ENCODE data around the gene RILPL1.

RILPL1 gene

GRCh38 chr12:123428591-123428990, 104.9 kb downstream of the RILPL1 start:
- no peak for DNase-seq (ENCODE audit: low spot score)

DNA sequence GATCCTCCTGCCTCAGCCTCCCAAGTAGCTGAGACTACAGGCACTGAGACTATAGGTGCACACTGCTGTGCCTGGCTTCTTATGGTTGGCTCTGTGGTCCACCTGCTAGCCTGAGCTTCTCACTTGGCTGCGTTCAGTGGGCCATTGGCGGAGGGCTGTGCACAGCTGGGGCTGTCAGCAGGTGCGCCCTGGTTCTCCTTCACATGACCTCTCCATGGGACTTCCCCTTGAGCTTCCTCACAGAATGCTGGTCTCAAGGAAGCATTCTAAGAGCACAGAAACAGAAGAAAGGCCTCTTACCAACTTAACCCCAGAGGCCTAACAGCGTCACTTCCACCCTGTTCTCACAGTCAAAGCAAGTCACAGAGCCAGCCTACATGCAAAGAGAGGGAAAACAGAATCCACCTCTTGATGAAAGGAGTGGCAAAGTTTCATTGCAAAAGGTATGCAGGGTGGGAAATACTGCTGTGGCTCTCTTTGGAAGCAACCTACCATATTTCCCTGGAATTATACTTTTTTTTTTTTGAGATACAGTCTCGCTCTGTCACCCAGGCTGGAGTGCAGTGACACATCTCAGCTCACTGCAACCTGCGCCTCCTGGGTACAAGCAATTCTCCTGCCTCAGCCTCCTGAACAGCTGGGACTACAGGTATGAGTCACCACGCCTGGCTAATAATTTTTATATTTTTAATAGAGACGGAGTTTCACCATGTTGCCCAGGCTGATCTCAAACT, 106.3 kb downstream of the RILPL1 start:
- peak; percentile 87 for DNase-seq (ENCODE audit: low spot score)

GRCh38 chr12:123421314-123421713, 112.2 kb downstream of the RILPL1 start:
- DNase-seq (ENCODE audit: low spot score) = no peak
